ENCODE results near the gene SLC23A2.

SLC23A2 gene

DNA sequence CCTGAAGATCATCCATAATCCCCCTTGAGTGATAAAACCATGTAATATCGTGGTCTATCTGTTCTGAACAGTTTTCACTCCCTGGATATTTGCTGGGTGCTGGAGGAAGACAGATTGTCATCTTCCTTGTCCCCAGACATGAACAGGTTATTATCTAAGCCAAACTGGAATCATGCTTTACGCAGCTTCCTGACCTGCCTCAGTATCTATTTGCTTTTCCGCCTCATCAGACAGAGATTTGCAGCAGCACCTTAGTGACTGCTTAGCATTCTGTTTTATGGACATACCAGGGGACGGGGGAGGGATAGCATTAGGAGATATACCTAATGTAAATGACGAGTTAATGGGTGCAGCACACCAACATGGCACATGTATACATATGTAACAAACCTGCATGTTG is 124.6 kb downstream of the SLC23A2 start:
- H3K4me3 ChIP-seq (ENCODE audit: extremely low read depth, insufficient read depth, low read length, poor library complexity, severe bottlenecking), result no peak overlapping the region
- no peak overlapping the region for H3K27ac ChIP-seq (ENCODE audit: low read depth, low read length, severe bottlenecking)
- no peaks in the 10 kb centered on the region for H3K4me1 ChIP-seq (ENCODE audit: control insufficient read depth, insufficient read depth, low read length, poor library complexity, severe bottlenecking)
- no peaks in the 10 kb centered on the region for H3K9me3 ChIP-seq (ENCODE audit: control insufficient read depth, low read length)
- 80 to 100% methylated on average over 1 of the region's 5 CpGs for WGBS, 2 experiments (ENCODE audit: insufficient coverage in 2 of 2)
- peaks cover 9% of the 10 kb centered on the region for H3K36me3 ChIP-seq (ENCODE audit: control insufficient read depth, insufficient read depth, low read length)

DNA sequence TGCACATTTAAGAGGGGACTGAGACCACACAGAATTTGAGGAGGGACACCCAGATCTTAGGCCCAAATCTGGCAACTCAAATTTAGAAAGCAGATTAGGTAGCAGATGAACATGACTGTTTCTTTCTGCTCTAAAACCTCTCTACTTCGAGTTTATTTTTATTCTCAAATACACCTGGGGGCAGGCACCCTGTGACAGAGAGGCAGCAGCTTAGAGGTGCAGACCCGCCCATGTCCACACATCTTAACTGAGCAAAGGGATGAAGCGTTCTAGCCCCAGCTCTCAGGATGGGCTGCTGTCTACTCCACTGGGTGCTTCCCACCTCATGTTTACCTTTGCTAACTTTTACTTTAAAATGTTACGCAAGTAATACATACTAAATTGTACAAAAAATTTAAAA is 125.0 kb downstream of the SLC23A2 start:
- no peaks in the 10 kb centered on the region for H3K4me1 ChIP-seq (ENCODE audit: control insufficient read depth, insufficient read depth, low read length, poor library complexity, severe bottlenecking)
- no peak overlapping the region for H3K4me3 ChIP-seq (ENCODE audit: extremely low read depth, insufficient read depth, low read length, poor library complexity, severe bottlenecking)
- 93 to 100% methylated on average over 2 to 3 of the region's 4 CpGs for WGBS, 2 experiments (ENCODE audit: insufficient coverage in 2 of 2)
- H3K27ac ChIP-seq (ENCODE audit: low read depth, low read length, severe bottlenecking), result no peak overlapping the region
- H3K36me3 ChIP-seq (ENCODE audit: control insufficient read depth, insufficient read depth, low read length), result peaks cover 9% of the 10 kb centered on the region
- H3K9me3 ChIP-seq (ENCODE audit: control insufficient read depth, low read length), result no peaks in the 10 kb centered on the region

- no peaks in the 10 kb centered on the region for H3K9me3 ChIP-seq (ENCODE audit: control insufficient read depth, low read length)
- no peaks in the 10 kb centered on the region for H3K4me1 ChIP-seq (ENCODE audit: control insufficient read depth, insufficient read depth, low read length, poor library complexity, severe bottlenecking)
- no peak overlapping the region for H3K4me3 ChIP-seq (ENCODE audit: extremely low read depth, insufficient read depth, low read length, poor library complexity, severe bottlenecking)
- WGBS, 2 experiments (ENCODE audit: insufficient coverage in 2 of 2), result 94 to 95% methylated on average over 13 to 14 of the region's 16 CpGs
- peaks cover 9% of the 10 kb centered on the region for H3K36me3 ChIP-seq (ENCODE audit: control insufficient read depth, insufficient read depth, low read length)
- no peak overlapping the region for H3K27ac ChIP-seq (ENCODE audit: low read depth, low read length, severe bottlenecking)
Observed at GRCh38 chr20:4875578-4876067, 125.7 kb downstream of the SLC23A2 start.

DNA sequence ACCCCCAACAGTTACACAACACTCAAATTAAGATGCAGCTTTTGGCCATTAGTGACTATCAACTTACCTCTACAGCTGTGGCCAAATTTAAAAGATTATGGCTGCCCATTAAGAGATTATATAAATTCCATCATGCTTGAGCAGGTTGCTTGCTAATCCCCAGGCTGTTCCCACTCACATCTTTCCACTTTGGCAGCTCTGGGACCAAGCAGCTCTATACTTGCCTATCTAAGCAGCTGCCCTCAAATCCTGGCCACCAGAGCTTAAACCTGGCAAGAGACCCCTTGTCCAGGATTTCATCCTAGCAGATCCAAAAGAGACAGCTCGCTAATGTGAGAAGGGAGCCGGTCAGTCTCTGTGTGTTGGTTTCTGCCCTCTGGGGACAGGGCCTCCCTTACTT is 127.9 kb downstream of the SLC23A2 start:
- 94 to 100% methylated on average over 1 to 2 of the region's 2 CpGs for WGBS, 2 experiments (ENCODE audit: insufficient coverage in 2 of 2)
- Histone ChIP-seq H3K4me1 (ENCODE audit: control insufficient read depth, insufficient read depth, low read length, poor library complexity, severe bottlenecking) (no peaks in the 10 kb centered on the region), H3K9me3 (ENCODE audit: control insufficient read depth, low read length) (no peaks in the 10 kb centered on the region), H3K36me3 (ENCODE audit: control insufficient read depth, insufficient read depth, low read length) (peaks cover 12% of the 10 kb centered on the region), H3K27ac (ENCODE audit: low read depth, low read length, severe bottlenecking) (no peak overlapping the region), H3K4me3 (ENCODE audit: extremely low read depth, insufficient read depth, low read length, poor library complexity, severe bottlenecking) (no peak overlapping the region)

DNA sequence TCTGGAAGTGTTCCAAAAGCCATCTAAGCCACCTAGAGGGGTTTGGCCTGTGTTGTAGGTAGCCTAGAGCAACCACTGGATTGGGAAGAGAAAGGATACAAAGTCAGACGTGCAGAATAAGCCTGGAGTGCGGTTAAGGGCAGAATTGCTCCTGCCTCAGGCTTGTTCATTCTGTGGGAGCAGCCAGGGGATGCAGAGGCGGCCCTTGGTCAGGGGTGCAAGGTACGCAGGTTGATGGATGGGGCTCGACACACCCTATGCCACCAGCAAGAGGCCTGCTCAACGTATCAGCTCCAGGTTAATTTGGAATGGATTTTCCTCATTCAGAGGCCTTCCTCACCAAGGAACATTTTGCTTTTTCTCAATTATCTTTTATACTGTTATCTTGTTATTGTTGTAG is 129.8 kb downstream of the SLC23A2 start:
- WGBS, 2 experiments (ENCODE audit: insufficient coverage in 2 of 2), result 94 to 95% methylated on average over 4 to 6 of the region's 6 CpGs
- Histone ChIP-seq H3K4me1 (ENCODE audit: control insufficient read depth, insufficient read depth, low read length, poor library complexity, severe bottlenecking) (no peaks in the 10 kb centered on the region), H3K9me3 (ENCODE audit: control insufficient read depth, low read length) (no peaks in the 10 kb centered on the region), H3K36me3 (ENCODE audit: control insufficient read depth, insufficient read depth, low read length) (peaks cover 14% of the 10 kb centered on the region), H3K4me3 (ENCODE audit: extremely low read depth, insufficient read depth, low read length, poor library complexity, severe bottlenecking) (no peak overlapping the region), H3K27ac (ENCODE audit: low read depth, low read length, severe bottlenecking) (no peak overlapping the region)

- Histone ChIP-seq H3K4me1 (ENCODE audit: control insufficient read depth, insufficient read depth, low read length, poor library complexity, severe bottlenecking) (no peaks in the 10 kb centered on the region), H3K4me3 (ENCODE audit: extremely low read depth, insufficient read depth, low read length, poor library complexity, severe bottlenecking) (no peak overlapping the region), H3K9me3 (ENCODE audit: control insufficient read depth, low read length) (no peaks in the 10 kb centered on the region), H3K36me3 (ENCODE audit: control insufficient read depth, insufficient read depth, low read length) (peaks cover 14% of the 10 kb centered on the region), H3K27ac (ENCODE audit: low read depth, low read length, severe bottlenecking) (no peak overlapping the region)
- WGBS, 2 experiments (ENCODE audit: insufficient coverage in 2 of 2), result 83 to 97% methylated on average over 2 to 3 of the region's 5 CpGs
Observed at GRCh38 chr20:4870906-4871305, 130.4 kb downstream of the SLC23A2 start.

DNA sequence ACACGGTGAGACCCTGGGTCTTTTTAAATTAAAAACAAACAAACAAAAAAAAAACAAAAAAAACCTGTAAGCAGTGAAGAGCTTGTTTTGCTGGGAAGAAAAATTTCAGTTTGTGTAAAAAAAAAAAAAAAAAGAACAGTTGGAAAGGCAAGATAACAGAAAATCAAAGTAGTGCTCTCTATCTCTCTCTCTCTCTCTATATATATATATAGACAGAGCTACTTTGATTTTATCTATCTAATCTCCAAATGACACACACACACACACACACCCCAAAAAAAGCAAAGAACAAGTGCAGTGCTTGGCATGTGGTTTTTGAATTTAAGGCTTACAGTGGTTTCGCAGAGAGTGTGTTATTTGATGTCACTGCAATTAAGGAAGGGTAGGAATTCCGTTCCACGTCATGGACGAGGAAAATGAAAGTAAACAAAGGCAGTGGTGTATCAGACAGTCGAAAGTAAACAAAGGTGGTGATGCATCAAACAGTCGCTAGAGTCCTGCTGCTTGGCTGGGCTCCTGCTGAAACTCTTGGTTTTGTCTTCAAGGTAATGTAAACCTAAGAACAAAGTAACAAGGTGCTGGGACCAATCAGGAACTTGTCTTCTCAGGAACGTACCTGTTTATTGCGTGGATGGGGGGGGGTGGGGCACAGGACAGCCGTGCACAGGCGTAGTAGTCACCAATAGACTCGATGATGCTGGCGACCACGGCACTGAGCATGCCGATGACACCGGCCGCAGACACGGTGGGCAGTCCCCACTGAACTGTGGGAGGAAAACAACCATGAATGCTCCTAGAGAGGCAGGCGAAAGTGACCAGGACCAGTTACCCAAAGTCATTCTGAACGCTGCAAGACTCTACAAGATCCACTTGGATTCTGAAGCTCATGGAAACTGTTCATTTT is 131.8 kb downstream of the SLC23A2 start:
- H3K9me3 ChIP-seq (ENCODE audit: control insufficient read depth, low read length), result no peaks in the 10 kb centered on the region
- H3K36me3 ChIP-seq (ENCODE audit: control insufficient read depth, insufficient read depth, low read length), result peaks cover 18% of the 10 kb centered on the region
- WGBS, 2 experiments (ENCODE audit: insufficient coverage in 2 of 2), result 93 to 94% methylated on average over 17 to 19 of the region's 20 CpGs
- H3K4me3 ChIP-seq (ENCODE audit: extremely low read depth, insufficient read depth, low read length, poor library complexity, severe bottlenecking), result no peak overlapping the region
- H3K27ac ChIP-seq (ENCODE audit: low read depth, low read length, severe bottlenecking), result no peak overlapping the region
- no peaks in the 10 kb centered on the region for H3K4me1 ChIP-seq (ENCODE audit: control insufficient read depth, insufficient read depth, low read length, poor library complexity, severe bottlenecking)

DNA sequence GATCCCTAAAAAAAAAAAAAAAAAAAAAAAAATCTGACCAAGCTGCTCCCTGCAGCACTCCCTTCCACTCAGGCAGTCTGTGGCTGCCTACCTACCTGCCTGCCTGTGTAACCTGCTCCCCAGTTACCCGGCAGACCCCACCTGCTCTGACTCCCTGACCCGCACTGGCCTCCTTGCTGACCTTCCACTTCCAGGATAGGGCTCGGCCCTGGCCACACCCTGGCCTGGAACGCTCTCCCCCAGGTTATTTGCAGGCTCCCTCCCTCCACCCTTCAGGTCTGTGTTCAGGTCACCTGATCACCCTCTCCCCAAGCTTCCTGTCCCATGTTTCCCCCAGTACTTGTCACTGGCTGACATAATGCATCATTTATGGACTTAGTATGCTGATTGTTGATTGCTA is 134.3 kb downstream of the SLC23A2 start:
- WGBS, 2 experiments (ENCODE audit: insufficient coverage in 2 of 2), result 98 to 100% methylated on average over 1 to 4 of the region's 4 CpGs
- no peak overlapping the region for H3K27ac ChIP-seq (ENCODE audit: low read depth, low read length, severe bottlenecking)
- no peaks in the 10 kb centered on the region for H3K4me1 ChIP-seq (ENCODE audit: control insufficient read depth, insufficient read depth, low read length, poor library complexity, severe bottlenecking)
- no peaks in the 10 kb centered on the region for H3K9me3 ChIP-seq (ENCODE audit: control insufficient read depth, low read length)
- peaks cover 14% of the 10 kb centered on the region for H3K36me3 ChIP-seq (ENCODE audit: control insufficient read depth, insufficient read depth, low read length)
- H3K4me3 ChIP-seq (ENCODE audit: extremely low read depth, insufficient read depth, low read length, poor library complexity, severe bottlenecking), result no peak overlapping the region

GRCh38 chr20:4866429-4866828 is 134.9 kb downstream of the SLC23A2 start:
- no peaks in the 10 kb centered on the region for H3K9me3 ChIP-seq (ENCODE audit: control insufficient read depth, low read length)
- no peak overlapping the region for H3K27ac ChIP-seq (ENCODE audit: low read depth, low read length, severe bottlenecking)
- WGBS, 2 experiments (ENCODE audit: insufficient coverage in 2 of 2), result 100% methylated on average over 2 of the region's 2 CpGs; no CpG with 5 or more reads in 1 of the 2 experiments
- H3K36me3 ChIP-seq (ENCODE audit: control insufficient read depth, insufficient read depth, low read length), result peaks cover 18% of the 10 kb centered on the region
- no peaks in the 10 kb centered on the region for H3K4me1 ChIP-seq (ENCODE audit: control insufficient read depth, insufficient read depth, low read length, poor library complexity, severe bottlenecking)
- no peak overlapping the region for H3K4me3 ChIP-seq (ENCODE audit: extremely low read depth, insufficient read depth, low read length, poor library complexity, severe bottlenecking)

DNA sequence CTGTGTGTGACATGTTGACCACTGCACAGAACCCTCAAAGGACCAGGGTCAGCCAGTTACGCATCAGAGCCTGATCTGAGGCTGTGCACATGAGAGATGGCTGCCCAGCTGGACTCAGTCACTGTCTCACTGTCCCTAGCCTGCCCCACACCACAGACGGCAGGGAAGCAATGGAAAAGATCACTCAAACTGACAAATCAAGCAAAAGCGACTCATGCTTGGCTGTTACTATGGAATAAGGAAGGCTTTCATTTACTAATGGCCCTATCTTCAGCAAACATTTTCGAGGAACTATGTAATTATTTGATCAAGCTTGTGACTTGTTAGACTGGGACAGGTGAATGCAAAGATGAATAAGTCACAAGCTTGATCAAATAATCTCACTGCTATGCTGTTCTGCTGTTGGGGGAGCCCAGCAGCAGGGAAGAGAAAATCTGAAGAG is 137.0 kb downstream of the SLC23A2 start:
- H3K4me3 ChIP-seq (ENCODE audit: extremely low read depth, insufficient read depth, low read length, poor library complexity, severe bottlenecking), result no peak overlapping the region
- peaks cover 24% of the 10 kb centered on the region for H3K36me3 ChIP-seq (ENCODE audit: control insufficient read depth, insufficient read depth, low read length)
- H3K9me3 ChIP-seq (ENCODE audit: control insufficient read depth, low read length), result no peaks in the 10 kb centered on the region
- no peaks in the 10 kb centered on the region for H3K4me1 ChIP-seq (ENCODE audit: control insufficient read depth, insufficient read depth, low read length, poor library complexity, severe bottlenecking)
- no peak overlapping the region for H3K27ac ChIP-seq (ENCODE audit: low read depth, low read length, severe bottlenecking)
- 82 to 90% methylated on average over 2 to 4 of the region's 4 CpGs for WGBS, 2 experiments (ENCODE audit: insufficient coverage in 2 of 2)

DNA sequence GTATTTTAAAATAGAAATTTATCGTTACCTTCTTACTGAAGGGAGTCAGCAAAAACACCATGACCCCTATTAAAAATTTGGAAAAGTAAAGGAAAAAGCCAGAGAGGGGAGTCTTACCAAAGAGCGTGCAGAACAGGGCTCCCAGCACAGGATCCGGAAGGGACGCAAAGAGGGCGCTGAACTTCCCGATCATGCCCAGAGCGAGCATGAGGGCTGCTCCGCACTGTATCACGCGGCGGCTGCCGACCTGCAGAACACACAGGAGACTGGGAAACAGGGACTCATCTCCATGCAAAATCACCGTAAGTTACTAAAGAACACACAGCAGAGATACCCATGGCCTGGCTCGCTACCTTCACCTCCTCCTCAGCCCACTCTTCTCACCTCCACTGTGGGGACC is 138.6 kb downstream of the SLC23A2 start:
- no peaks in the 10 kb centered on the region for H3K9me3 ChIP-seq (ENCODE audit: control insufficient read depth, low read length)
- peaks cover 33% of the 10 kb centered on the region for H3K36me3 ChIP-seq (ENCODE audit: control insufficient read depth, insufficient read depth, low read length)
- H3K4me3 ChIP-seq (ENCODE audit: extremely low read depth, insufficient read depth, low read length, poor library complexity, severe bottlenecking), result no peak overlapping the region
- 94 to 97% methylated on average over 13 of the region's 14 CpGs for WGBS, 2 experiments (ENCODE audit: insufficient coverage in 2 of 2)
- H3K27ac ChIP-seq (ENCODE audit: low read depth, low read length, severe bottlenecking), result no peak overlapping the region
- H3K4me1 ChIP-seq (ENCODE audit: control insufficient read depth, insufficient read depth, low read length, poor library complexity, severe bottlenecking), result no peaks in the 10 kb centered on the region

Measured in mesodermal cell (in vitro differentiated cells).